Stimulated activated CD8-positive, alpha-beta memory T cell treated with anti-CD3 and anti-CD28 coated beads, Interleukin-7, amount 100 ng/mL, for 4 hours (primary cell): ENCODE results near the gene ADAMTS10.
"Not testable (repeated sequence)": the region's sequence is repeated elsewhere in the genome, so short reads cannot be mapped to it uniquely, and the experiment has no call there.

Experiments
- DNase-seq, 2 donors: peaks; one replicate each; pipeline ENCODE4 v3.0.0-alpha.2; 2020; ENCODE audit warnings: low read depth in 2 of 2

The ADAMTS10 gene

GRCh38 chr19:8626842-8627241, 16.3 kb upstream of the ADAMTS10 start:
- no peak for DNase-seq

- not testable (repeated sequence) for DNase-seq
These were observed 12.4 kb upstream of the ADAMTS10 start for GRCh38 chr19:8622886-8623285.

DNA sequence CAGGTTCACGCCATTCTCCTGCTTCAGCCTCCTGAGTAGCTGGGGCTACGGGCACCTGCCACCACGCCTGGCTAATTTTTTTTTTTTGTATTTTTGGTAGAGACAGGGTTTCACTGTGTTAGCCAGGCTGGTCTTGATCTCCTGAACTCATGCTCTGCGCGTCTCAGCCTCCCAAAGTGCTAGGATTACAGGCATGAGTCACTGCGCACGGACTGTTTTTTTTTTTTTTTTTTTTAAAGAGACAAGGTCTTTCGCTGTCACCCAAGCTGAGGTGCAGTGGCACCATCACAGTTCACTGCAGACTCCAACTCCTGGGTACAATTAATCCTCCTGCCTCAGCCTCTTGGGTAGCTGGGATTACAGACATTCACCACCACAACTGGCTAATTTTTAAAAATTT, 8.2 kb upstream of the ADAMTS10 start:
- DNase-seq: no peak

GRCh38 chr19:8617984-8618383, 7.5 kb upstream of the ADAMTS10 start:
- DNase-seq: no peak

DNA sequence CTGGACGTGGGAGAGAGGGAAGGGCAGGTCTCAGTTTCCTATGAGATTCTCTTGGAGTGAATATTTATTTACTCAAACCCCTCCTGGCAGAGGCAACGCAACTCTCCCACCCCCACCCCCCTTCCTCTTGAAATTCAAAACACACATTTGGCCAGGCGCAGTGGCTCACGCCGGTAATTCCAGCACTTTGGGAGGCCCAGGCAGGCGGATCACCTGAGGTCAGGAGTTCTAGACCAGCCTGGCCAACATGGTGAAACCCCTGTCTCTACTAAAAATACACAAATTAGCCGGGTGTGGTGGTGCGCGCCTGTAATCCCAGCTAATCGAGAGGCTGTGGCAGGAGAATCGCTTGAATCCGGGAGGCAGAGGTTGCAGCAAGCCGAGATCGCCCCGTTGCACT, 6.8 kb upstream of the ADAMTS10 start:
- DNase-seq: not testable (repeated sequence)

DNA sequence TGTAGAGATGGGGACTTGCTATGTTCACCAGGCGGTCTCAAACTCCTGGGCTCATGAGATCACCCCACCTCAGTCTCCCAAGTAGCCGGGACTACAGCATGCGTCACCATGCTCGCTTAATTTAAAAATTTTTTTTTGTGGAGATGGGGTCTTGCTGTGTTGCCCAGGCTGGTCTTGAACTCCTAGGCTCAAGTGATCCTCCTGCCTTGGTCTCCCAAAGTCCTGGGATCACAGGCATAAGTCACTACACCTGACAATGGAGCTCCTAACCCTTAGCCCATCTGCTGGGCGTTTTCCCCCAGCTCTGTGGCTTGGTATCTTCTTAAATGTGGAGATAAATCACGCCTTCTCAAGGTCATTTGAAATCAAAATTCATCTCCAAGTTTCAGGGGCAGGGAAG, 6.3 kb upstream of the ADAMTS10 start:
- DNase-seq: no peak

DNA sequence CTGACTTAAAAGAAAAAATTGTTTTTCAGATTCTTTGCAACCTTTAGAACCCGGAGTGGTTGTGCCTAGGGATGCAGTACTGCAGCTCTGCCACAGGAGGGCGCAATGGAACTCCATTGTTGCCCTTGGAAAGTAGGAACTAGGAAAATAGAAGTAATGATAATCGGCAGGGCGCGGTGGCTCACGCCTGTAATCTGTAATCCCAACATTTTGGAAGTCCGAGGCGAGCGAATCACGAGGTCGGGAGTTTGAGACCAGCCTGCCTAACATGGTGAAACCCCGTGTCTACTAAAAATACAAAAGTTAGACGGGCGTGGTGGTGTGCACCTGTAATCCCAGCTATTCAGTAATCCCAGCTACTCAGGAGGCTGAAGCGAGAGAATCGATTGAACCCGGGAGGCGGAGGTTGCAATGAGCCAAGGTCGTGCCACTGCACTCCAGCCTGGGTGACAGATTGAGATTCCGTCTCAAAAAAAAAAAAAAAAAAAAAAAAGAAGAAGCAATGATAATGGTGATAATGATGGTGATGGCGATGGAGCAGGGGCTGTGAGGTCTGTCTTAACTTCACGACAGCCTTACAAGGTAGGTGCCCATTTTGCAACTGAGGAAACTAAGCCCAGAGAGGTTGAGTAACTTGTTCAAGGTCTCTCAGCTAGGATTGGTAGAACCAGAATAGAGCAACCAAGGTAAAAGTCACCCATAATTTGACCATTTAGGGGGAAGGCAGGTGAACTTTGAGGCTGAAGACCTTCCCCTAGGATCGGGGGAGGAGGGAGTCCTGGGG, 5.5 kb upstream of the ADAMTS10 start:
- DNase-seq: peak in 1 of 2 donors; percentile 25

- no peak for DNase-seq
These were observed 4.5 kb upstream of the ADAMTS10 start for GRCh38 chr19:8615024-8615423.

- DNase-seq: no peak
These were observed 3.9 kb upstream of the ADAMTS10 start for GRCh38 chr19:8614455-8614854.

DNA sequence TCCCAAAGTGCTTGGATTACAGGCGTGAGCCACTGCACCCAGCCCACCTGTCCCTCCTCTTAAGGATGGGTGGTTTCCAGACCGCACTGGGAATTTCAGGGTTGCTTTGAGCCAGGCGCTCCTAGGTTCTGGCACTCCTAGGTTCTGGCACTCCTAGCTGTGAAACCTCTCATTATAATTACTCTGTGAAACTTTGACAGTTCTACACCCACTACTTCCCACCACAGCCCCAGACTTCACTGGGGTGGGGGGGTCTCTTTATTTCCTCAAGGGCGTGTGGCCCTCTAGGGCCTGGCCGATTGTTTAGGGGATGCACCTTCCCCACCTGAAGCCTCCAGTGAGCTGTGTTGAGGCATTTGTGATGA, 2.3 kb upstream of the ADAMTS10 start:
- DNase-seq: no peak

DNA sequence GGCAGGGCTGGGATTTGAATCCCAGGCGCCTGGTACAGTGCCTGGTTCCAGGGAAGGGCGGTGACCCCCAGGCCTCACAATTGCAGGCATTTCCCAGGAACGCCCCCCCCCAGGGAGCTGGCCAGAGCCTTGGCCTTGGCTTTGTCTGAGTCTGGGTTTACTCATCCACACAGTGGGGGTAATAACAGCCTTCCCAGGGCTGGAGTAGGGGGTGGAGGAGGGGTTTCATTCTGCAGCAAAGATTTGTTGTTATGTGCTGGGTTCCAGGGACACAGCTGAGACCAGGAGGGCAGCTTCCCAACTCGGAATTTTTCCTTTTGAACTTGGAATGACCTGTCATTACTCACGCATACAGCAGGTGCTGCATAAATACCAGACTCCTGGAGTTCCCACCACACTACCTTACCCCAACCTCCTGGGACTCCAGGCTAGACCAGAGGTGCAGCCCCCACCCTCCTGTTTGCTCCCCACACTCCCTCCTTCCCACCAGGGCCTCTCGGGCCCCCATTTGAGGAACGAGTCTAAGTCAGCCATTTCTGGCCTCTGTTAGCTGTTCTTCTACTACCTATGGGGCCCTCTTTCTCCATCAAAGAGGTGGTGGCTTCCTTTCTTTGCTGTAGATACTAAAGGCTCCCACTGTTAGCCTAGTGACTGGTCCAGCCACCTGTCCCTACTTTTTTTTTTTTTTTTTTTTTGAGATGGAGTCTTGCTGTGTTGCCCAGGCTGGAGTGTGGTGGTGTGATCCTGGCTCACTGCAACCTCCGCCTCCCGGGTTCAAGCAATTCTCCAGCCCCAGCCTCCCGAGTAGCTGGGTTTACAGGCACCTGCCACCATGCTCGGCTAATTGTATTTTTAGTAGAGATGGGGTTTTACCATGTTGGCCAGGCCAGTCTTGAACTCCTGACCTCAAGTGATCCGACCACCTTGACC, 1.6 kb upstream of the ADAMTS10 start:
- no peak for DNase-seq

GRCh38 chr19:8611391-8611876, 919 bp upstream of the ADAMTS10 start:
- no peak for DNase-seq

DNA sequence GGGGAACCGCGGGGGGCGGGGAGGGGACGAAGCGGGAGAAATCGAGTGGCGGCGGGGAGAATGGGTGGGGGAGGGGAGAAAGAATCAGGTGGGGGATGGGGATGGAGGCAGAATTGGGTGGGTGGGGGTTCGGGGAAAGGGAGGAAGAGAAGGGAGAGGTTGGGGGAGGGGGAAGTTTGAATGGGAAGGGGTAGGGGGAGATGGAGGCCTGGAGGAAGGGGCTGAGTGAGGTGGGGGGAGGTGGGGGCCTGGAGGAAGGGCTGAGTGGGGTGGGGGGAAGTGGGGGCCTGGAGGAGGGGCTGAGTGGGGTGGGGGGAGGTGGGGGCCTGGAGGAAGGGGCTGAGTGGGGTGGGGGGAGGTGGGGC, 403 bp upstream of the ADAMTS10 start:
- DNase-seq: no peak

GRCh38 chr19:8609279-8610040, 1.1 kb downstream of the ADAMTS10 start:
- DNase-seq: no peak

GRCh38 chr19:8608941-8609278, 1.6 kb downstream of the ADAMTS10 start:
- DNase-seq: no peak

DNA sequence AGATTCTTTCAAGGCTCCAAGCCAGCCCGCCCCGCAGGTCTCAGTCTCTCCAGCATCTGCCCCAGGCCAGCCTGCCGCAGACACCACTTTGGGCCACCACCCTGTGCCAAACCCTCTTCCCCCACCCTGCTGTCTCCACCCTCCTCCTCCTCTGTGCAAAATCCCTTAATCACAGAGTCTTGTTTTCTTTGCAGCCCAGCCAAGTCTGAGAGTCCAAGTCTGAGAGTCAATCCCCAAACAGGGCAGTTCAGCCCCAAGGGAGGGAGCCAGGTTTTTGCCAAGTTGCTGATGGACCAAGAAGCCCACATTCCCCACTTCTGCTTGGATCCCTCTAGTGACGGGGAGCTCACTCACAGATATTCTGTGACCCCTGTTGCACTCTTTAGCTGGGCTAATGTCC, 3.1 kb downstream of the ADAMTS10 start:
- DNase-seq: no peak

DNA sequence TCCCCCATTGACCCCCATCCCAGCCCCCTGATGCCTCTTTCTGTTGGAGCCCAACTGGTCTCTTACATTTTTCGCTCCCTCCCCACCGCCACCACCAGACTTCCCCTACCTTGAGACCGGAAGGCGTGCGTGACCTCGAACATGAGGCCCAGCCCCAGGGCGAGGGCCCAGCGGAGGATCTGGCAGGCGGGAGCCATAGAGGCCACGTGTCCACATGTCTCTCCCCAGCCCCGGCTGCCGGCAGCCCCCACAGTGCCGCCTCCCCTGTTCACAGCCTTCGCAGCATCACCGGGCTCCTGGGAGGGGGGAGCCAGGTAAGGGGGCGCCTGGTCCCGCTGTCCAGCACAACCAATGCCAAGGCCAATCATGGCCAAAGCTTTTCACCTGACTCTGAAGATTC, 5.0 kb downstream of the ADAMTS10 start:
- no peak for DNase-seq

DNA sequence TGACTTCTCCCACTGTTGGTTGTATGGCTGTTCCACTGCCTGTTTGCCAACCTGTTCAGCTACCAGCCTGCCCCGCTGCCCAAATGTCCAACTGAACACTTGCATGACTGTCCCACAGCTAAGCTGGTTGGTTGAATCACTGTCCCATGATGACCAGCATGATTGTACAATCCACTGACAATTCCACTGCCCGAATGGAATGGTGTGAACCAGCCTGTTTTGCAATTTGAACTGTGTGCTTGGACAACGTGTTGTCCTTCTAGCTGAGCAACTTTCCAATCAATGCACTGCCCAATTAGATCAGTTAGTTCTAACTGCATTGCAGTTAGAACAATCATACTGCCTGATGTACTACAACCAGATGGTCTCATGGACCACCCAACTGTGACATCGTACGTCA, 8.7 kb downstream of the ADAMTS10 start:
- no peak for DNase-seq

- no peak for DNase-seq
These were observed 9.7 kb downstream of the ADAMTS10 start for GRCh38 chr19:8600816-8601215.

DNA sequence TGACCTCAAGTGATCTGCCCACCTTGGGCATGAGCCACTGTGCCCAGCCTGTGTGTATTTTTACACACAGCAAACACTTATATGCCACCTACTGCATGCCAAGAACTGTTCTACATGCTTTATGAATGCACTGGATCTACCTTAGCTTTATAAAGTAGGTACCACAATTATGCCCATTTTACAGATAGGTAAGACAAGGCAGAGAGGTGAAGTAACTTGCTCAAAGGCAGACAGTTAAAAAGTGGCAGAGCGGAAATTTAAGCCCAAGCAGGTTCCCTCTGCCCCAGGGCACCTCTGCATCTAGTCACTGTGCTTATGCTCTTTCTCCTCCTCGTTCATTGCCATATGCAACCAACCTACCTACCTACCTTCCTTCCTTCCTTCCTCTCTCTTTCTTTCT, 10.5 kb downstream of the ADAMTS10 start:
- no peak for DNase-seq

DNA sequence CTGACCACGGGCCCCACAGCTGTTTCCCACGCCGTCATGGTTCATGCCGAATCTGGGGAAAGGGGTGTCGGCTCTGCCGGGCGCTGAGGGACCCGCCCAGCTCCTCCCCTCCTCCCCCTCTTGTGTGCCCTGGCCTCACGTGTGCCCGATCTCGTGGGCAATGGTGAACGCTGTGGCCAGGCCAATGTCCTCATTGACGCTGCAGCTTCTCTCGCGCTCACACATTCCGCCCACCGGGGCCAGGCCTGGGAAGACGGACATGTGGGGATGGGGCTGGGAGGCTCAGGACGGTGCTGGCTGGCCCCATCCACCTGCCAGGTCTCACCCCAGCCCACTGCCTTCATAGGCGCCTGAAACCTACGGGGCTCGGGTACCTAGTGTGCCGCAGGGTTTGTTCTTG, 14.3 kb downstream of the ADAMTS10 start:
- no peak for DNase-seq

DNA sequence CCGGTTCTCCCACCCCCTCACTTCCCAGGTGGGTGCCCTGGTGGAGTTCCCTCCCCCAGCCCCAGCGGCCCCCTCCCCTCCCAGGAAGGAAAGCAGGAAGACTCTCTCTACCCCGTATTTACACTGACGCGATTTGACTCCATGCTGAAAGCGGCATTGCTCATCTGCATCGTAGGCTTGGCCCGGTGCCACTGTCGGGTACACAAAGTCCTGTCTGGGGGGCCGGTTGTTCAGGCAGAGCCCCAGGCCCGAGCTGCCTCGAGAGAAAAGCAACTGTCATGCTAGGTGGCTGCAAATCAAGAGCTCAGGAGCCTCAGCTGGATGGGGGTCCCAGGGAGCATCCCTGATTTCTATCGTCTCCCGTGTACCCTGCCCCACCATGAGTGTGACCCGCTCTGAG, 14.9 kb downstream of the ADAMTS10 start:
- DNase-seq: no peak
